Keratinocyte (primary cell): ENCODE data around the gene TMEM17. TPM values are rescaled to one million over a fixed set of nuclear protein-coding genes. Genes with fewer than 3 reads are reported as not detected.

Experiments used
- DNase-seq: peaks from one replicate; pipeline ENCODE4 v3.0.0-alpha.2; 2011; ENCODE audit warnings: low read depth, missing footprints, low spot score
- FAIRE-seq: peaks from 2 replicates; lab custom pipeline; 2011; peaks lifted over from hg19 to GRCh38; lab: Jason Lieb, UNC
- H2AFZ ChIP-seq: 2 replicates; pipeline ENCODE4 v1.6.0; 2012; ENCODE audit warnings: low read length, control low read depth, inconsistent platforms; ENCODE audit not compliant: control insufficient read depth
- H3K27ac ChIP-seq: 2 replicates; pipeline ENCODE4 v1.5.1; 2011; ENCODE audit warnings: low read length; ENCODE audit not compliant: control insufficient read depth, insufficient read depth
- H3K27me3 ChIP-seq: 3 replicates; pipeline ENCODE4 v1.6.0; 2011; ENCODE audit warnings: low read length; ENCODE audit not compliant: control insufficient read depth, insufficient read depth; ENCODE audit errors: extremely low read depth
- H3K36me3 ChIP-seq, 2 experiments: 2 replicates in 1 of 2; 3 replicates in 1 of 2; pipeline ENCODE4 v1.5.1; 2011; ENCODE audit warnings: low read length in 2 of 2, mild to moderate bottlenecking in 1 of 2; ENCODE audit not compliant: control insufficient read depth in 2 of 2, insufficient read depth in 2 of 2; ENCODE audit errors: extremely low read depth in 1 of 2
- H3K4me1 ChIP-seq: 3 replicates; pipeline ENCODE4 v1.5.1; 2011; ENCODE audit warnings: low read length; ENCODE audit not compliant: control insufficient read depth, insufficient read depth; ENCODE audit errors: extremely low read depth
- H3K4me2 ChIP-seq: 3 replicates; pipeline ENCODE4 v1.6.0; 2011; ENCODE audit warnings: low read depth, low read length; ENCODE audit not compliant: control insufficient read depth, insufficient read depth; ENCODE audit errors: extremely low read depth
- H3K4me3 ChIP-seq, 3 experiments: fragments of 200-600 bp in 1 of 3; sonication (generic) in 1 of 3; 2 replicates in 2 of 3; 3 replicates in 1 of 3; pipeline ENCODE4 v1.5.1; 2011 to 2016; ENCODE audit warnings: low read length in 3 of 3, mild to moderate bottlenecking in 3 of 3, control low read depth in 2 of 3, inconsistent platforms in 1 of 3, low read depth in 1 of 3, mixed read lengths in 1 of 3, mixed run types in 1 of 3, moderate library complexity in 1 of 3; ENCODE audit not compliant: control insufficient read depth in 2 of 3, insufficient read depth in 2 of 3; ENCODE audit errors: extremely low read depth in 1 of 3
- H3K79me2 ChIP-seq: 2 replicates; pipeline ENCODE4 v1.6.0; 2012; ENCODE audit warnings: low read length; ENCODE audit not compliant: control insufficient read depth, insufficient read depth
- H3K9ac ChIP-seq: 3 replicates; pipeline ENCODE4 v1.6.0; 2011; ENCODE audit warnings: low read length; ENCODE audit not compliant: control insufficient read depth, insufficient read depth; ENCODE audit errors: extremely low read depth
- H3K9me1 ChIP-seq: 3 replicates; pipeline ENCODE4 v1.6.0; 2011; ENCODE audit warnings: low read length; ENCODE audit not compliant: control insufficient read depth, insufficient read depth; ENCODE audit errors: extremely low read depth
- H3K9me3 ChIP-seq: 2 replicates; pipeline ENCODE4 v1.5.1; 2012; ENCODE audit warnings: low read depth, low read length; ENCODE audit not compliant: control insufficient read depth
- H4K20me1 ChIP-seq: 3 replicates; pipeline ENCODE4 v1.6.0; 2011; ENCODE audit warnings: low read length; ENCODE audit not compliant: control insufficient read depth, insufficient read depth; ENCODE audit errors: extremely low read depth
- EZH2 ChIP-seq: IDR thresholded peaks from one replicate; pipeline ENCODE4 v1.6.1; 2012; ENCODE audit warnings: inconsistent platforms, mild to moderate bottlenecking, low read length, moderate library complexity
- dilution Hi-C: fragments of 300-500 bp; cut with MboI; formaldehyde crosslinking; loops from one replicate; pipeline ENCODE4 v1.7.0; 2020; ENCODE audit warnings: low sequenced_read_pairs; ENCODE audit not compliant: extremely low pct_ligation_motif_present
- polyA plus RNA-seq, 5 experiments: library from polyadenylated mRNA; depleted of rRNA in 3 of 5; stranded (reverse) in 3 of 5; stranded (forward) in 1 of 5; unstranded in 1 of 5; fragments of >200 nt; gene quantifications; 1 replicate in 1 of 5; 2 replicates in 3 of 5; 3 replicates in 1 of 5; pipeline versions ENCODE4 v1.2.1 to v1.2.3, GENCODE V29; 2011 to 2012; ENCODE audit warnings: missing spikeins in 2 of 5, low read depth in 1 of 5, low replicate concordance in 1 of 5
- TF ChIP-seq, protein P1 (sequence below), 3 experiments: IDR thresholded peaks in 1 of 3; conservative IDR thresholded peaks in 1 of 3; optimal IDR thresholded peaks in 1 of 3; 2 replicates in 2 of 3; 3 replicates in 1 of 3; pipeline versions ENCODE3 to v1.5.1; 2011; ENCODE audit warnings: low read length in 3 of 3, mild to moderate bottlenecking in 3 of 3, moderate library complexity in 2 of 3, control low read depth in 1 of 3, inconsistent platforms in 1 of 3; ENCODE audit not compliant: insufficient read depth in 2 of 3; ENCODE audit errors: extremely low read depth in 1 of 3

Gene TMEM17
- polyA plus RNA-seq, 1 donor (not counting 4 experiments of a cell fraction or from before 2014, with no cell fraction given): 5.1 TPM

DNA sequence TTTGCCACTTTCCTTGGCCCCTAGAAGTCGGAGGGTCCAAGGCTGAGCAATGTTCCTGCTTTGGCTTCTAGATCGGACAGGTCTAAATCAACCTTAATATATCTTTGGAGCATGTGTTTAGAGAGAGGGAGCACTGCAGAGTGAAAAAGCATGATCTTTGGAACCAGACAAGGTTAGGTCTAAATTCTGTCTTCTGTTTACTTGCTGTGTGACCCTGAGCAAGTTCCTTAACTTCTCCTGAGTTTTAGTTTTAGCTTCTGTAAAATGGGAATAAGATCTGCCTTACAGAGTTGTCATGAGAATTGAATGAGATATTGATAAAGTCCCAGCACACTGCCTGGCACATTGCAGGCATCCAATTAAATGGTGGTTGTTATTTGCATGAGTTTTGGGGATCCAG lies 13.9 kb downstream of the TMEM17 start:
- FAIRE-seq (no peak), DNase-seq (no peak)
- no peaks in the 10 kb centered on the region for H3K79me2 ChIP-seq
- H4K20me1 ChIP-seq: no peaks in the 10 kb centered on the region
- peaks cover 4% of the 10 kb centered on the region for H3K4me1 ChIP-seq
- no peak overlapping the region for H3K9ac ChIP-seq
- no peak overlapping the region for H2AFZ ChIP-seq
- no peaks in the 10 kb centered on the region for H3K9me1 ChIP-seq
- dilution Hi-C loops: no loop called here
- no peak for TF ChIP-seq EZH2
- TF ChIP-seq, protein P1, sequence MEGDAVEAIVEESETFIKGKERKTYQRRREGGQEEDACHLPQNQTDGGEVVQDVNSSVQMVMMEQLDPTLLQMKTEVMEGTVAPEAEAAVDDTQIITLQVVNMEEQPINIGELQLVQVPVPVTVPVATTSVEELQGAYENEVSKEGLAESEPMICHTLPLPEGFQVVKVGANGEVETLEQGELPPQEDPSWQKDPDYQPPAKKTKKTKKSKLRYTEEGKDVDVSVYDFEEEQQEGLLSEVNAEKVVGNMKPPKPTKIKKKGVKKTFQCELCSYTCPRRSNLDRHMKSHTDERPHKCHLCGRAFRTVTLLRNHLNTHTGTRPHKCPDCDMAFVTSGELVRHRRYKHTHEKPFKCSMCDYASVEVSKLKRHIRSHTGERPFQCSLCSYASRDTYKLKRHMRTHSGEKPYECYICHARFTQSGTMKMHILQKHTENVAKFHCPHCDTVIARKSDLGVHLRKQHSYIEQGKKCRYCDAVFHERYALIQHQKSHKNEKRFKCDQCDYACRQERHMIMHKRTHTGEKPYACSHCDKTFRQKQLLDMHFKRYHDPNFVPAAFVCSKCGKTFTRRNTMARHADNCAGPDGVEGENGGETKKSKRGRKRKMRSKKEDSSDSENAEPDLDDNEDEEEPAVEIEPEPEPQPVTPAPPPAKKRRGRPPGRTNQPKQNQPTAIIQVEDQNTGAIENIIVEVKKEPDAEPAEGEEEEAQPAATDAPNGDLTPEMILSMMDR (optimal IDR thresholded peaks at IDR 0.05 in 1 of 3, IDR thresholded peaks at IDR 0.05 in 1 of 3, conservative IDR thresholded peaks at IDR 0.05 in 1 of 3; ENCODE audit: extremely low read depth in 1 of 3, insufficient read depth in 2 of 3, low read length in 3 of 3): no peak
- no peak overlapping the region for H3K27ac ChIP-seq
- H3K4me3 ChIP-seq: no peak overlapping the region
- no peaks in the 10 kb centered on the region for H3K9me3 ChIP-seq
- H3K36me3 ChIP-seq: no peaks in the 10 kb centered on the region
- H3K4me2 ChIP-seq: no peak overlapping the region
- no peaks in the 10 kb centered on the region for H3K27me3 ChIP-seq

DNA sequence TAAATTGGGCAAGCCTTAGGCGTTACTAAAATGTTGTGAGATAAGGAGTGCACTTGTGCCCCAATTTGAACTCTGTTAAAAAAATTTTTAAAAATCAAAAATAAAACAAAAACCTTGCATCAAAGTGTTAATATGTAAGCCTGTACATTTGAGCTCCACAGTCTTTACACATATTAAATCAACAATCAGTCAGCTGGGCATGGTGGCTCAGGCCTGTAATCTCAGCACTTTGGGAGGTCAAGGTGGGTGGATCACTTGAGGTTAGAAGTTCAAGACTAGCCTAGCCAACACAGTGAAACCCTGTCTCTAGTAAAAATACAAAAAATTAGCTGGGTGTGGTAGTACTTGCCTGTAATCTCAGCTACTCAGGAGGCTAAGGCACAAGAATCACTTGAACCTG lies 16.3 kb downstream of the TMEM17 start:
- no peak overlapping the region for H3K27ac ChIP-seq
- no peak for DNase-seq
- no peak overlapping the region for H3K9ac ChIP-seq
- no peaks in the 10 kb centered on the region for H4K20me1 ChIP-seq
- no peak overlapping the region for H3K4me3 ChIP-seq
- no peaks in the 10 kb centered on the region for H3K79me2 ChIP-seq
- TF ChIP-seq, protein P1 (optimal IDR thresholded peaks at IDR 0.05 in 1 of 3, IDR thresholded peaks at IDR 0.05 in 1 of 3, conservative IDR thresholded peaks at IDR 0.05 in 1 of 3; ENCODE audit: extremely low read depth in 1 of 3, insufficient read depth in 2 of 3, low read length in 3 of 3): no peak
- no peak for TF ChIP-seq EZH2
- no peaks in the 10 kb centered on the region for H3K9me3 ChIP-seq
- no peak overlapping the region for H3K4me2 ChIP-seq
- dilution Hi-C loops: no loop called here
- H3K36me3 ChIP-seq: no peaks in the 10 kb centered on the region
- peaks cover 16% of the 10 kb centered on the region for H3K4me1 ChIP-seq
- no peaks in the 10 kb centered on the region for H3K27me3 ChIP-seq
- no peaks in the 10 kb centered on the region for H3K9me1 ChIP-seq
- no peak overlapping the region for H2AFZ ChIP-seq
- FAIRE-seq: no peak
